Activated CD8-positive, alpha-beta memory T cell treated with anti-CD3 and anti-CD28 coated beads for 4 hours (primary cell): ENCODE data around the gene PATJ.
"Not testable (repeated sequence)": the region's sequence is repeated elsewhere in the genome, so short reads cannot be mapped to it uniquely, and the experiment has no call there.

Experiments used
- DNase-seq, 2 donors: peaks; one replicate each; pipeline ENCODE4 v3.0.0-alpha.2; 2020; ENCODE audit warnings: low read depth in 2 of 2

The PATJ gene

DNA sequence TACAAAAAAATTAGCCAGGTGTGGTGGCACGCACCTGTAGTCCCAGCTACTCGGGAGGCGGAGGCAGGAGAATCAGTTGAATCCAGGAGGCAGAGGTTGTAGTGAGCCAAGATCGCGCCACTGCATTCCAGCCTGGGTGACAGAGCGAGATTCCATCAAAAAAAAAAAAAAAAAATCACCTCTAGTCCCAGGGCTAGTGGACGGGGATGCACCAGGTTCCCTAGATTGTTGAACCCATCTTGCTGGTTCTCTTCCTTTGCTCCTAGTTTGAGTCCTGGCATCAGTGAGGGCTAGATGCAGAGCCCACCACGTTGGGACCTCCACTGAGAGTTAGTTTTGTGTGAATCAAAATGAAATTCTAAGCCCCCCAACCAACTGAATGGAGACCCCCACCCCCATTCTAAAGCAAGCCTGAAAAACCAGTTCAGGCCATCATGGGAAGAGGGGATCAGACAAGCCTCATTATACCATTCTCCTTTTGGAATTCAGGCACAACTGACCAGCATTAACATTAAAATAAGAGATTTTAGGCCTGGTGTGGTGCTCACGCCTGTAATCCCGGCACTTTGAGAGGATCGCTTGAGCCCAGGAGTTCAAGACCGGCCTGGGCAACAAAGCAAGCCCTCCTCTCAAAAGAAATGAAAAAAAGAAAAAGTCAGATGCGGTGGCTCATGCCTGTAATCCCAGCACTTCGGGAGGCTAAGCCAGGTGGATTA, 434.5 kb downstream of the PATJ start:
- no peak for DNase-seq

DNA sequence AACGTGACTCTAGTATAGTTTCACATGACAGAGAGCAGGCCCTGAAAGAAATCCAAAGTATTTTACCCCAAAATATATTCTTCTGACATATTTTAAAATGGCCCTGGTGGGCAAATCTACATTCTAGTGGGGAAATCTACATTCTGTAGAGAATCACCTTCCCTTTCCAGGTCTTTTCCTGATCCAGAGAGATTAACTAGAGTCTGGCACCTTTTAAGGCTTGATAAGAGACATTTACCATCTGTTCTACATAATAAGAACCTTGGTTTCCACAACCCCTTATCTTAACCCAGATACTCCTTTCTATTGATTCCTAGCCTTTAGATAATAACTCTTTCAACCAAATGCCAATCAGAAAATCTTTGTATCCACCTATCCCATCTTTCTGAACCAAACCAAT, 435.3 kb downstream of the PATJ start:
- no peak for DNase-seq

DNA sequence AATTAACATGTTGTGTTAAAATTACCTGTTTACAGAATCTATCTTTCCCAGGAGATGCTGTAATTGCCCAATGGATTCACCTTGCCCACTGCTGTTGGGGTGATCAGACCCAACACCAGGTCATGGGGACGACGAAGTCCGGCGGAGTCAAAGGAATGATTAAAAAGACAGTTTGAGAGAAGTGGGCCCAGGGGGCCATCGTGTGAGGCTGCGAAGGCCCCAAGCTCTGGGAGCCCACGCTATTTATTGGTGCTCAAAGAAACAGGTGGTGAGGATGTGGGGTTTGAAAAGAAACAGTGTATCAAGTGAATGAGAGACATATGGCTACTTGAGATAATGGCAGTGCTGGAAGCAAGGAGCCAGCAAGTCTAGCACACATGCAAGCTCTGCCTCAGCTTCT, 436.1 kb downstream of the PATJ start:
- DNase-seq = no peak

DNA sequence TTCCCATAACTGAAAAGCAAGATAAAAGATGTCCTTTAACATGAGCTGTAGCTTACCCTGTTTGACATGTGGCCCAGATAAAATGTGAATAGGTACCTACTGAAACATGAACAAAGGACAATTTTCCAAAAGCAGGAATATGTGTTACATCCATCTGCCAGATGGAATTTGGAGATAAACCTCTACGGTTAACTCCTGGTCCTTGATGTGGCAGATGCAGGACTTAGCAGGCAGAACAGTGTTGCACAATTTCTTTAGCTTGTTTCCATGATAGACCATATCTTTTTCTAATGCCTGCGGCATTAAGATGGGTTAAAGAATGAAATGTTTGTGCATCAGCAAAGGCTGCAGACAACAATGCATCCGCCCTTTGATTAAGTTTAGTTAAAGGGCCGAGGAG, 437.8 kb downstream of the PATJ start:
- DNase-seq = not testable (repeated sequence)

DNA sequence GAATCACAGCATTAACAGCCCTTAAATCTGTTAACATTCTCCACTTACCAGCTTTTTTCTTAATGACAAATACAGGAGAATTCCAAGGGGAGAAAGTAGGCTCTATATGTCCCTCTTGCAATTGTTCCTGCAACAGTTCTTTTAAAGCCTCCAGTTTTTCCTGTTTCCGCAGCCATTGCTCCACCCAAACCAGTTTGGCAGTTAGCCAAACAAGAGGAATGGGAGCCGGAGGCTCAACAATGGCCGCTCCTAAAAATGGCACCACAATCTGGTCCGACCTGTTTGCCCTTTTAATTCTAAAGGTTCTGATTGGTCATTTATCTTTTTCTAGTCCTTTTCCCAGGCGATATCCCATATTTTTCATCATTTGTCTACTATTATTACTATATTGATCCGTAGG, 438.4 kb downstream of the PATJ start:
- DNase-seq = no peak

DNA sequence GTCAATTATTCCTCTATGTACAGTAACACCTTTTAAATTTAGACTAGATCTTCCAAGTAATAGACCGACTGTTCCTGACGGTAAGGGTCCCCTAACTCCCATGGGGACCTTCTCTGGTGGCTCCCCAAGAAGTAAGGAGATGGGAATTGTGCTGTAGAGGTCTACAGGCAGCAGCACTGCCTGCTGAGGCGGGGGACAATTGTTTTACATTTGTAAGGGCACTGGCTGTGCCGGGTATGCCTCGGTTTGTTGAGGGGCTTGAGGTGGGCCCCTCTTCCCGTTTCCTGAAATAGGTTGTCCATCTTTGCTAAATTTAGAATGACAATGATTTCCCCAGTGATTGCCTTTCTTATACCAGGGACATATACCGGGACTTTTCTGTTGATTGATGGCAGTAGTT, 439.3 kb downstream of the PATJ start:
- DNase-seq = no peak

DNA sequence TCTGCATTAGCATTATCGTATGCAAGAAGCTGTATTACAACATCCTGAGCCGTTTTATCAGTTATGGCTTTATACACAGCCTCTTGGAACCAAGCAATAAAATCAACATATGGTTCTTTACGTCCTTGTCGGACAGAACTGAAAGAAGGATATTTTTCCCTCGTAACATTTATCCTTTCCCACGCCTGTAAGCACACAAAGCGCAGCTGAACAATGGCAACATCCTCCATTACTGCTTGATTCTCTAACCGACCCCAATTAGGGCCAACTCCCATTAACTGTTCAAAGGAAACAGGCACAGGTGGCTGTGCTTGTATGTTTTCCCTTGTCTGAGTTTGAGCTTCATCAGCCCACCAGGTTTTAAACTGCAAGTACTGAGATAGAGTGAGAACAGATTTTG, 439.9 kb downstream of the PATJ start:
- DNase-seq = not testable (repeated sequence)

DNA sequence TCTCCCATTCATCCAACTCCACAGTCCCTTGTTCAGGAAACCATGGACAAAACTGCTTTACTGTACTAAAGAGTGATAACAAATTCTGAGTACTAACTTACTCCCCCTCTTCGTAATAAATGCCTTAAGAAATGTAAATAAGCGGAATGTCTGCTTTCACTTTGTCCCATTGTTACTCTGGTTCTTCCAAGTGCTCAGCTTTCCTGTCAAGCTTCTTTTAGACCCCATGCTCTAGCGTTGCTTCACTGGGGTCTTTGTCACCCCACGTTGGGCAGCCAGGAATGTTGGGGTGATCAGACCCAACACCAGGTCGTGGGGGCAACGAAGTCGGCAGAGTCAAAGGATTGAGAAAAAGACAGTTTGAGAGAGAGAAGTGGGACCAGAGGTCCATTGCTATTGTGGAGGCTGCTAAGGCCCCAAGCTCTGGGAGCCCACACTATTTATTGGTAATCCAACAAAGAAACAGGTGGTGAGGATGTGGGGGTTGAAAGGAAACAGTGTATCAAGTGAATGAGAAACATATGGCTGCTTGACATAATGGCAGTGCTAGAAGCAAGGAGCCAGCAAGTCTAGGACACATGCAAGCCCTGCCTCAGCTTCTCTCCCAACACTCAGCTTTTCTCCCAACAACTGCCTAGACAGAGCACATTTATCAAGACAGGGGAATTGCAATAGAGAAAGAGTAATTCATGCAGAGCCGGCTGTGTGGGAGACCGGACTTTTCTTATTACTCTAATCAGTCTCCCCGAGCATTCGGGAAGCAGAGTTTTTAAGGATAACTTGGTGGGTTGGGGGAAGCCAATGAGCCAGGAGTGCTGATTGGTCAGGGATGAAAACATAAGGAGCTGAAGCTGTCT, 441.1 kb downstream of the PATJ start:
- DNase-seq = not testable (repeated sequence)

DNA sequence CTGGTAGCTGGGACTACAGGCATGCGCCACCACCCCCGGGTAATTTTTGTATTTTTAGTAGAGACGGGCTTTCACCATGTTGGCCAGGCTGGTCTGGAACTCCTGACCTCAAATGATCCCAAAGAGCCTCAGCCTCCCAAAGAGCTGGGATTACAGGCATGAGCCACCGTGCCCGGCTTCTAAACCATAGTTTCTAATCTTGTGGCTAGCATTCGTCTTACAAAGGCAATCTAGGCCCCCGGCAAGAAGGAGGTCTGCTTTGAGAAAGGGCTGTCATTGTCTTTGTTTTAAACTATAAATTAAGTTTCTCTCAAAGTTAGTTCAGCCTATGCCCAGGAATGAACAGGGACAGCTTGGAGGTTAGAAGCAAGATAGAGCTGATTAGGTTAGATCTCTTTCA, 442.1 kb downstream of the PATJ start:
- no peak for DNase-seq

DNA sequence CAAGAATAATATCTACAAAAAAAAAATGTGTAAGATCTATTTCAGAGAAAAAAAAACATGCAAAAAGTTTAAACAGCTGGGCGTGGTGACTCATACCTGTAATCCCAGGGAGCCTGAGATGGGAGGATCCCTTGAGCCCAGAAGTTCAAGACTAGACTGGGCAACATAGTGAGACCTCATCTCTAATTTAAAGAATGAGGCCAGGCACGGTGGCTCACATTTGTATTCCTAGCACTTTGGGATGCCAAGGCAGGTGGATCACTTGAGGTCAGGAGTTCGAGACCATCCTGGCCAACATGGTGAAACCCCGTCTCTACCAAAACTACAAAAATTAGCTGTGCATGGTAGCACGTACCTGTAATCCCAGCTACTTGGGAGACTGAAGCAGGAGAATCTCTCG, 443.0 kb downstream of the PATJ start:
- DNase-seq = not testable (repeated sequence)

DNA sequence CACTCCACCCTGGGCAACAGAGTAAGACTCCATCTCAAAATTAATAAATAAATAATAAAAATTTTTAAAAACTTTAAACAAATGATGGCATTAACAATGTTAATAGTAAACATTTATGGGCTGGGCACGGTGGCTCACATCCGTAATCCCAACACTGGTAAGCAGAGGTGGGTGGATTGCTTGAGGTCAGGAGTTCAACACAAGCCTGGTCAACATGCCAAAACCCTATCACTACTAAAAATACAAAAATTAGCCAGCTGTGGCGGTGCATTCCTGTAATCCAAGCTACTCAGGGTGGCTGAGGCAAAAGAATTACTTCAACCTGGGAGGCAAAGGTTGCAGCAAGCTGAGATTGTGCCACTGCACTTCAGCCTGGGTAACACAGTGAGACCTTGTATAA, 443.4 kb downstream of the PATJ start:
- no peak for DNase-seq

DNA sequence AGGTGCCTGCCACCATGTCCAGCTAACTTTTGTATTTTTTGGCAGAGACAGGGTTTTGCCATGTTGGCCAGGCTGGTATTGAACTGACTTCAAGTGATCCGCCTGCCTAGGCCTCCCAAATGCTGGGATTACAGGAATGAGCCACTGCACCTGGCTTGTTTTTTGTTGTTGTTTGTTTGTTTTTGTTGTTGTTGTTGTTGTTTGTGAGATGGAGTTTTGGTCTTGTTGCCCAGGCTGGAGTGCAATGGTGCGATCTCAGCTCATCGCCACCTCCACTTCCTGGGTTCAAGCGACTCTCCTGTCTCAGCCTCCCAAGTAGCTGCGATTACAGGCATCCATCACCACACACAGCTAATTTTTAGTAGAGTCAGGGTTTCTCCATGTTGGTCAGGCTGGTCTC, 445.3 kb downstream of the PATJ start:
- no peak for DNase-seq

DNA sequence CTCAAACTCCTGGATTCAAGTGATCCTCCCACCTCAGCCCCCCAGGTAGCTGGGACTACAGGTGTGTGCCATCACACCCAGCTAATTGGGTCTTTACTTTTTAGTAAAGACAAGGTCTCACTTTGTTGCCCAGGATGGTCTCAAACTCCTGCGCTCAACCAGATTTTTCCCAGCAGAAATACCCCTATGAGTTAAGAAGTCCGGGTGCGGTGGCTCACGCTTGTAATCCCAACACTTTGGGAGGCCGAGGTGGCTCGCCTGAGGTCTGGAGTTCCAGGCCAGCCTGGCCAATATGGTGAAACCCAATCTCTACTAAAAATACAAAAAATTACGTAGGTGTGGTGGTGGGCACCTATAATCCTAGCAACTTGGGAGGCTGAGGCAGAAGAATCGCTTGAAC, 445.8 kb downstream of the PATJ start:
- no peak for DNase-seq

DNA sequence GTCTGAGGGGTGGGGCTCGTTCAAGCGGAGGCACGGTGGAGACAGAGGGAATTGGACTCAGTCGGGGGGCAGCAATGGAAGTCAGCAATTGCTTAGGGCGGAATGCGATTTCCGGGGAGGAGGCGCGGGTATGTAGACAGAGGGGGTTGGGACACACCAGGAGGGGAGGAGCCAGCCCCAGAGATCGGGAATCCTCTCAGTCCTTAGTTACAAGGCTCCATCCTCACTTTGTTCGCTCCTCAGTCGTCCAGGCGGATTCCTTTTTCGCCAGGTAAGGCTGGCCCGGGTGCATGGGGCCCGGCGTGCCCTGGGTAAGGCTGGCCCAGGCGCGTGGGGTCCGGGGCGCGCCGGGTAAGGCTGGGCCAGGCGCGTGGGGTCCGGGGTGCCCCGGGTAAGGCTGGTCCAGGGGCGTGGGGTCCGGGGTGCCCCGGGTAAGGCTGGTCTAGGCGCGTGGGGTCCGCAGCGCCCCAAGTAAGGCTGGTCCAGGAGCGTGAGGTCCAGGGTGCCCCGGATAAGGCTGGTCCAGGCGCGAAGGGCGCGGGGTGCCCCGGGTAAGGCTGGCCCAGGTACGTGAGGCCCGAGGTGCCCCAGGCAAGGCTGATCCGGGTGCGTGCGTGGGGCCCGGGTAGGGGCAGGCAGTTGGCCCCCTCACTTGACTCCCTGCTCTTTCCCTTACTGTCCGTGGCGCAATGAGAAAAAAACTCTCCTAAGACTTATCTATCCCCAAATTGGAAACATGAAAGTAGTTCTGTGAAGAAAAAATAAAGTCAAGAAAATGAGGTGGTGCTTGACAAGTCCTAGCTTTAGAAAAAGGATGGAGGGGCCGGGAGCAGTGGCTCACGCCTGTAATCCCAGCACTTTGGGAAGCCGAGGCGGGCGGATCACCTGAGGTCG, 452.6 kb downstream of the PATJ start, which contains the start of gene L1TD1:
Gene L1TD1, plus strand, starts transcription at position 199 of the 894 bp plus-strand sequence. CDS start 11,780 bp downstream, outside the sequence.
- DNase-seq = no peak

DNA sequence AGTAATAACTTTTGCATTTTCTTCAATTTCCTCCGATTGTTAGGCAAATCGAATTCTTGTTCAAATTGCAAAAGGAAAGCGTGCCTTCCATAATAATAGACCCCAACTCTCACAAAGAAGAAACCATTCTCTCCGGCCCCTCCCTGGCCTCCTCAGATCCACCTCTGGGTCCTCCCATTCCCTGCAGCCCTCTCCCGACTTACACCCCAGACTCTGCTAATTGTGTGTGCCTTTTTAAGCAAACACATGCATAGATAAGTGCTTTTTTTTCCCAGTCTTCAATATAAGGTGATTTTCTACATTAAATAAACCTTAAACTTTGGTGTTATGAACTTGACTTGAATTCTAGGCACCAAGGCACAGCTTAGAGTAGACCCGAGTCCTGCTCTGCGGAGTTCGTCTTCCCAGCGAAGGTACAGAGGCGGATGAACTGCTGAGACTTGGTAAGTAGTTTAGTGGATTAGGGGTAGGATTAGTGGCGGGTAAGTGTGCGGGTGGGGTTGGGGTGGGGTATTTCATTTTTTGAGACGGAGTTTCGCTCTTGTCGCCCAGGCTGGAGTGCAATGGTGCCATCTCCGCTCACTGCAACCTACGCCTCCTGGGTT, 453.9 kb downstream of the PATJ start:
- no peak for DNase-seq

DNA sequence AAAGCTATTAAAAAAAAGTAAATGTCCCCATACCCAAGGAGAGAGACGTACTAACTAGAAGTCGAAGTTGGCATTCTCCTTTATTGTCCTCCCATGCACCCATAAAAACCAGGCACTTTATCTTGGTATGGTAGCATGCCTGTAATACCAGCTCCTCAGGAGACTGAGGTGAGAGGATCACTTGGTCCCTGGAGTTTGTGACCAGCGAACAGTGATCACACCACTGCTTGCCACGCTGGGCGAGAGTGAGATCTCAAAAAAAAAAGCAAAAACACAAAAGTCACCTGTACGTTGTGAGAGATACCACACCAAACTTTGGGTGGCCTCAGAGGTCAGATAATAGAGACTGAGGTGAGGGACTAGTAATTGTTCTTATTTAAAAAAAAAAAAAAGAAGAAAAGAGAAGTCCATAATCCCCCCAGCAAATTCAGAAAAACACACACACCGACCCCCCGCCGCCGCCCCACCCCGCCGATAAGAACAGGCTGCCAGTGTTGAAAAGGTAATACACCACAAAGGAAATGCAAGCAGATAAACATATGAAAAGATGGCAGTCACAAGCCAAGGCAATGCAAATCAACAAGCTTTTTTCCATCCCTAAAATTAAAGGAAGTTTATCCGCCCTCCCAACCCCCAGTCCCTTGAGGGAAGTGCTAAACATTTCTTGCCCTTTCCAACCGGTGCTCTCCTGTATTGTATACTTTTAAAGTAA, 455.9 kb downstream of the PATJ start:
- DNase-seq = no peak

DNA sequence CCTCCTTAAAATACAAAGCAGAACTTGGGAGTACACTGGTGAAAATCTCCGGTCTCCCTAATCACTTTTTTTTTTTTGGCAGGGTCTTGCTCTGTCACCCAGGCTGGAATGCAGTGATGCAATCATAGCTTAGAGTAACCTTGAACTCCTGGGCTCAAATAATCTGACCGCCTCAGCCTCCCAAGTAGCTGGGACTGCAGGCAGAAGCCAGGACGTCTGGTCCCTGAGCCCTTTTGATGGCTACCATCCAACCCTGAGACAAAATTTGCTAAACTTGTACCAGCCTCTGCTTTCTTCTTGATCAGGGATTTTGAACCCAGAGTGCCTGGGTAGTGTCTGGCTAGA, 456.5 kb downstream of the PATJ start:
- no peak for DNase-seq

DNA sequence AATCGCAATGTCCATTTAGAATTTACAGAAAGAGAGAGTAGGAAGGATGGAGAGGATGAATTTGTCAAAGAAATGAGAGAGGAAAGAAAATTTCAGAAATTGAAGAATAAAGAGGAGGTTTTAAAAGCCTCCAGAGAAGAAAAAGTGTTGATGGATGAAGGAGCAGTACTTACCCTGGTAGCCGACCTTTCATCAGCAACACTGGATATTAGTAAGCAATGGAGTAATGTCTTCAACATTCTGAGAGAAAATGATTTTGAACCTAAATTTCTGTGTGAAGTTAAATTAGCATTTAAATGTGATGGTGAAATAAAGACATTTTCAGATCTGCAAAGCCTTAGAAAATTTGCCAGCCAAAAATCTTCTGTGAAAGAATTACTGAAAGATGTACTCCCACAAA, 464.9 kb downstream of the PATJ start:
- no peak for DNase-seq

DNA sequence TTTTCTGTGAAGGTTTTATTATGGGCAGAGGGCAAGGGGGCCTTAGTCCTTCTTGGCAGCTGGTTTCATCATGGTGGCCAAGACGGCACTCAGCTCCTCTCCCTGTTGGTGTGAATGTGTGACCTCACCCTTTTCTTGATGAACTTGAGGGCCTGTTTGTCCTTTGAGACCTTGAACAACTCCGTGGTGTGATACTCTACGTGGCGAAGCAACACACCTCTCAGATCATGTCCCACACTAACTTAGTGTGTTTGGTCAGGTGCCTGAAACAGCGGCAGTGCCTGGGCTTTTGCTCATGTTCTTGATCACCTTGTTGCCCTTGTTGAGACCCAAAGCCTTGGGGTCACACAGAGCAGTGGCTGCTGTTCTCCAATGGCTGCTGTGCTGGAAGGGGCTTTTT, 465.8 kb downstream of the PATJ start:
- no peak for DNase-seq

DNA sequence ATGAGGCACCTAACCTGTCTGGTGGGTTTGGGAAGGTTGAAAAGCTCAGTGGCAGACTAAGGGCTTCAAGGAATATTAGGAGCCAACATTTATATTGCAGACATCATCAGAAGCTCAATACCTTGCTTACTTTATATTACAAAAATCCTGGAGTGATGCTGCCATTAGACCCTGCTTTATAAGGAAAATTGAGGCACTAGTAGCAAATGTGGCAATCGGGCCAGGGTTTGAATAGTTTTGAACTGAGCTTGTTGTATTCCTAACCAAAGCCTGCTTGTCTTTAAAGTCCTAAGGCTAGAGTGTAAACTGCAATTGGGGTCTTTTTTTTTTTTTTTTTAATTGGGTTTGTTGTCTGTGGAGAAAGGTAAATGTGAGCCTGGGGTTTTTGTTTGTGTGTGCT, 466.7 kb downstream of the PATJ start:
- DNase-seq = no peak

DNA sequence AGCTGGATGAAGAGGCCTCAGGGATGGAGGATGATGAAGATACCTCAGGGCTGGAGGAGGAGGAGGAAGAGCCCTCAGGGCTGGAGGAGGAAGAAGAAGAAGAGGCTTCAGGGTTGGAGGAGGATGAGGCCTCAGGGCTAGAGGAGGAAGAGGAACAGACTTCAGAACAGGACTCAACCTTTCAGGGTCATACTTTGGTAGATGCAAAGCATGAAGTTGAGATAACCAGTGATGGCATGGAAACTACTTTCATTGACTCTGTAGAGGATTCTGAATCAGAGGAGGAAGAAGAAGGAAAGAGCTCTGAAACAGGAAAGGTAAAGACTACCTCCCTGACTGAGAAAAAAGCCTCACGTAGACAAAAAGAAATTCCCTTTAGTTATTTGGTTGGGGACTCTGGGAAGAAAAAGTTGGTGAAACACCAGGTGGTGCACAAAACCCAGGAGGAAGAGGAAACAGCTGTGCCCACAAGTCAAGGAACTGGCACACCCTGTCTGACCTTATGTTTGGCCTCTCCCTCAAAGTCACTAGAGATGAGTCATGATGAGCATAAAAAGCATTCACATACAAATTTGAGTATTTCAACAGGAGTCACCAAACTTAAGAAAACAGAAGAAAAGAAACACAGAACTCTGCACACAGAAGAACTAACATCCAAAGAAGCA, 467.8 kb downstream of the PATJ start:
- no peak for DNase-seq
